ENCODE measurements around the gene SDK1.

- TF ChIP-seq, protein P1, sequence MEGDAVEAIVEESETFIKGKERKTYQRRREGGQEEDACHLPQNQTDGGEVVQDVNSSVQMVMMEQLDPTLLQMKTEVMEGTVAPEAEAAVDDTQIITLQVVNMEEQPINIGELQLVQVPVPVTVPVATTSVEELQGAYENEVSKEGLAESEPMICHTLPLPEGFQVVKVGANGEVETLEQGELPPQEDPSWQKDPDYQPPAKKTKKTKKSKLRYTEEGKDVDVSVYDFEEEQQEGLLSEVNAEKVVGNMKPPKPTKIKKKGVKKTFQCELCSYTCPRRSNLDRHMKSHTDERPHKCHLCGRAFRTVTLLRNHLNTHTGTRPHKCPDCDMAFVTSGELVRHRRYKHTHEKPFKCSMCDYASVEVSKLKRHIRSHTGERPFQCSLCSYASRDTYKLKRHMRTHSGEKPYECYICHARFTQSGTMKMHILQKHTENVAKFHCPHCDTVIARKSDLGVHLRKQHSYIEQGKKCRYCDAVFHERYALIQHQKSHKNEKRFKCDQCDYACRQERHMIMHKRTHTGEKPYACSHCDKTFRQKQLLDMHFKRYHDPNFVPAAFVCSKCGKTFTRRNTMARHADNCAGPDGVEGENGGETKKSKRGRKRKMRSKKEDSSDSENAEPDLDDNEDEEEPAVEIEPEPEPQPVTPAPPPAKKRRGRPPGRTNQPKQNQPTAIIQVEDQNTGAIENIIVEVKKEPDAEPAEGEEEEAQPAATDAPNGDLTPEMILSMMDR (IDR thresholded peaks at IDR 0.05), result no peak
- TF ChIP-seq POLR2A (IDR thresholded peaks at IDR 0.05), result no peak
Observed at GRCh38 chr7:3292694-3293093, 8.4 kb upstream of the SDK1 start.
